IMR-90 (cell line): ENCODE results near the gene RHOT2. TPM values are rescaled to one million over a fixed set of nuclear protein-coding genes. Genes with fewer than 3 reads are reported as not detected.

Experiments
- ATAC-seq: fragments of 200-7000 bp; cut with Tn5 transposase; 2 replicates; pipeline ENCODE4 v1.9.1; 2020; ENCODE audit warnings: low read depth, mild to moderate bottlenecking, moderate library complexity
- BruUV-seq: library from RNA; stranded (reverse); fragments of 400-500 nt; replicated peaks from 2 replicates; lab custom pipeline; 2021; lab: Mats Ljungman, UMichigan
- CTCF ChIA-PET: fragments of 300-600 bp; formaldehyde crosslinking; extraction: SDS; loops from one replicate; lab custom pipeline; 2021; ENCODE audit warnings: antibody characterized with exemption; lab: Yijun Ruan, JAX
- POLR2A ChIA-PET: fragments of 300-600 bp; sonication (Branson Sonifier 250); formaldehyde crosslinking; loops from one replicate; lab custom pipeline; 2022; ENCODE audit warnings: antibody characterized with exemption; ENCODE audit not compliant: unreplicated experiment; lab: Charles Lee
- DNase-seq: peaks from one replicate; pipeline ENCODE4 v3.0.0; 2013
- H2AFZ ChIP-seq: replicated peaks from 2 replicates; pipeline ENCODE3; 2013; ENCODE audit warnings: low read length, mild to moderate bottlenecking; ENCODE audit not compliant: poor library complexity
- H2AK5ac ChIP-seq: 2 replicates; pipeline ENCODE4 v1.6.1; 2013; ENCODE audit warnings: low read depth, low read length, inconsistent platforms
- H2AK9ac ChIP-seq: replicated peaks from 2 replicates; pipeline ENCODE3; 2013; ENCODE audit warnings: mild to moderate bottlenecking, low read depth, low read length, moderate library complexity; ENCODE audit not compliant: poor library complexity
- H2BK120ac ChIP-seq: 2 replicates; pipeline ENCODE4 v1.6.1; 2013; ENCODE audit warnings: low read depth, low read length, inconsistent platforms
- H2BK15ac ChIP-seq: 3 replicates; pipeline ENCODE4 v1.6.1; 2013; ENCODE audit warnings: low read depth, low read length, inconsistent platforms
- H2BK20ac ChIP-seq: 2 replicates; pipeline ENCODE4 v1.6.1; 2013; ENCODE audit warnings: low read depth, mild to moderate bottlenecking, inconsistent platforms, low read length, moderate library complexity
- H2BK5ac ChIP-seq: 2 replicates; pipeline ENCODE4 v1.6.1; 2013; ENCODE audit warnings: mild to moderate bottlenecking, low read depth, low read length, inconsistent platforms; ENCODE audit not compliant: poor library complexity, severe bottlenecking
- H3K14ac ChIP-seq: replicated peaks from 2 replicates; pipeline ENCODE4 v1.6.1; 2013; ENCODE audit warnings: low read depth, low read length, inconsistent platforms
- H3K18ac ChIP-seq: 2 replicates; pipeline ENCODE4 v1.6.1; 2013; ENCODE audit warnings: low read depth, low read length, control low read depth
- H3K23ac ChIP-seq: 2 replicates; pipeline ENCODE4 v1.6.1; 2013; ENCODE audit warnings: low read depth, low read length, inconsistent platforms
- H3K27ac ChIP-seq: 2 replicates; pipeline ENCODE4 v1.5.1; 2013; ENCODE audit warnings: mild to moderate bottlenecking, control low read depth, low read length; ENCODE audit not compliant: insufficient read depth
- H3K27me3 ChIP-seq: 2 replicates; pipeline ENCODE4 v1.6.1; 2013; ENCODE audit warnings: low read length; ENCODE audit not compliant: control insufficient read depth, insufficient read depth
- H3K36me3 ChIP-seq: 2 replicates; pipeline ENCODE4 v1.6.1; 2013; ENCODE audit warnings: low read length, mixed read lengths; ENCODE audit not compliant: control insufficient read depth, insufficient read depth
- H3K4ac ChIP-seq: 2 replicates; pipeline ENCODE4 v1.6.1; 2013; ENCODE audit warnings: low read depth, low read length, inconsistent platforms
- H3K4me1 ChIP-seq: 2 replicates; pipeline ENCODE4 v1.6.1; 2013; ENCODE audit warnings: low read length, mixed read lengths; ENCODE audit not compliant: control insufficient read depth, insufficient read depth
- H3K4me2 ChIP-seq: 2 replicates; pipeline ENCODE4 v1.6.1; 2013; ENCODE audit warnings: low read depth, mild to moderate bottlenecking, control low read depth, low read length, moderate library complexity
- H3K4me3 ChIP-seq: 2 replicates; pipeline ENCODE4 v1.5.1; 2013; ENCODE audit warnings: low read depth, mild to moderate bottlenecking, control low read depth, low read length, moderate library complexity; ENCODE audit not compliant: insufficient read depth
- H3K56ac ChIP-seq: 2 replicates; pipeline ENCODE4 v1.6.1; 2013; ENCODE audit warnings: low read length, inconsistent platforms; ENCODE audit not compliant: insufficient read depth; ENCODE audit errors: extremely low read depth
- H3K79me1 ChIP-seq, 2 experiments: 2 replicates each; pipeline ENCODE4 v1.6.1; 2013; ENCODE audit warnings: low read length in 2 of 2, inconsistent platforms in 1 of 2, low read depth in 1 of 2
- H3K9ac ChIP-seq: 2 replicates; pipeline ENCODE4 v1.6.1; 2013; ENCODE audit warnings: low read depth, low read length, control low read depth
- H3K9me1 ChIP-seq: 2 replicates; pipeline ENCODE4 v1.6.1; 2013; ENCODE audit warnings: low read length, inconsistent platforms; ENCODE audit not compliant: insufficient read depth
- H3K9me3 ChIP-seq: 2 replicates; pipeline ENCODE4 v1.6.1; 2013; ENCODE audit warnings: low read length; ENCODE audit not compliant: control insufficient read depth, insufficient read depth
- H4K20me1 ChIP-seq: 2 replicates; pipeline ENCODE4 v1.6.1; 2013; ENCODE audit warnings: low read length, inconsistent platforms; ENCODE audit not compliant: insufficient read depth
- H4K5ac ChIP-seq: 2 replicates; pipeline ENCODE4 v1.6.1; 2013; ENCODE audit warnings: mild to moderate bottlenecking, low read depth, low read length, control low read depth
- H4K8ac ChIP-seq, 2 experiments: 2 replicates each; pipeline ENCODE4 v1.6.1; 2013; ENCODE audit warnings: low read depth in 2 of 2, low read length in 2 of 2, control low read depth in 1 of 2, inconsistent platforms in 1 of 2
- H4K91ac ChIP-seq: 2 replicates; pipeline ENCODE4 v1.6.1; 2013; ENCODE audit warnings: low read depth, low read length, inconsistent platforms; ENCODE audit not compliant: insufficient read depth
- CEBPB ChIP-seq: IDR thresholded peaks from 2 replicates; pipeline ENCODE4 v1.6.1; 2012; ENCODE audit warnings: low read depth, low read length, improper control_type of control experiment
- MAFK ChIP-seq: IDR thresholded peaks from 2 replicates; pipeline ENCODE4 v1.6.1; 2012; ENCODE audit warnings: low read depth, low read length, improper control_type of control experiment
- MAZ ChIP-seq: IDR thresholded peaks from 2 replicates; pipeline ENCODE4 v1.6.1; 2012; ENCODE audit warnings: low read depth, mild to moderate bottlenecking, low read length, improper control_type of control experiment, moderate library complexity, borderline replicate concordance
- RCOR1 ChIP-seq: IDR thresholded peaks from 2 replicates; pipeline ENCODE4 v1.6.1; 2012; ENCODE audit warnings: mild to moderate bottlenecking, low read length, improper control_type of control experiment; ENCODE audit not compliant: insufficient replicate concordance
- RFX5 ChIP-seq: IDR thresholded peaks from 2 replicates; pipeline ENCODE4 v1.8.0; 2012; ENCODE audit warnings: low read depth, mild to moderate bottlenecking, low read length, moderate library complexity
- WGBS, 2 experiments: methylation state at CpG; one replicate each; pipeline versions ENCODE4 v1.1.5 to v1.1.7; 2013; ENCODE audit warnings: missing lambda C conversion rate in 2 of 2; ENCODE audit not compliant: insufficient read length in 1 of 2; ENCODE audit errors: extremely low coverage in 2 of 2; 5-methylcytosine and 5-hydroxymethylcytosine counted together
- dilution Hi-C: fragments of 300-500 bp; cut with HindIII; formaldehyde crosslinking; loops from one replicate; pipeline ENCODE4 v1.14.3; 2018; ENCODE audit warnings: low sequenced_read_pairs; ENCODE audit not compliant: unreplicated experiment
- in situ Hi-C: fragments of 300-500 bp; cut with MboI; formaldehyde crosslinking; loops from 3 replicates; pipeline ENCODE4 v1.14.3; 2019; ENCODE audit warnings: low sequenced_read_pairs, inconsistent platforms, mixed read lengths
- intact Hi-C: fragments of 100-400 bp; cut with micrococcal nuclease; formaldehyde crosslinking; loops from 2 replicates; pipeline ENCODE4 v1.10.0; 2022
- polyA plus RNA-seq, 3 experiments: library from polyadenylated mRNA; depleted of rRNA; stranded (reverse); fragments of >200 nt; gene quantifications; 2 replicates each; pipeline ENCODE4 v1.2.3, GENCODE V29; 2012; ENCODE audit warnings: low replicate concordance in 1 of 3
- total RNA-seq: library from RNA; depleted of rRNA; stranded (reverse); fragments of >200 nt; gene quantifications from 2 replicates; pipeline ENCODE4 v1.2.3, GENCODE V29; 2012

The RHOT2 gene
- total and polyA plus RNA-seq, 2 of the 4 experiments (the other 2 are of a cell fraction), result 20.3 to 181 TPM

- TF ChIP-seq CEBPB (no peak), RFX5 (no peak), MAFK (no peak), RCOR1 (no peak), MAZ (no peak)
Measured at GRCh38 chr16:718389-718788, 50.5 kb downstream of the RHOT2 start (continued).

- Histone ChIP-seq H3K27ac (no peak overlapping the region), H2AK5ac (no peak overlapping the region; the same call in 1 of the 2 replicates), H3K23ac (no peak overlapping the region), H3K27me3 (no peaks in the 10 kb centered on the region), H3K4ac (no peak overlapping the region), H2BK20ac (no peak overlapping the region), H3K9me1 (no peaks in the 10 kb centered on the region), H3K56ac (no peak overlapping the region), H3K18ac (no peak overlapping the region), H2AK9ac (peak overlapping the region; percentile 42), H3K4me3 (no peak overlapping the region), H3K4me1 (peaks cover 21% of the 10 kb centered on the region), H2BK120ac (no peak overlapping the region), H2AFZ (peak overlapping the region; percentile 43), H2BK5ac (no peak overlapping the region), H2BK15ac (no peak overlapping the region), H3K4me2 (no peak overlapping the region), H4K20me1 (peaks cover 7% of the 10 kb centered on the region), H3K36me3 (peaks cover 1% of the 10 kb centered on the region; the same call in 1 of the 2 replicates), H4K8ac (no peak overlapping the region), H3K9me3 (no peaks in the 10 kb centered on the region), H4K91ac (no peak overlapping the region), H4K5ac (no peak overlapping the region), H3K14ac (no peak overlapping the region), H3K79me1 (peaks cover 13 to 23% of the 10 kb centered on the region in 2 experiments), H3K9ac (no peak overlapping the region)
- WGBS, 2 experiments, result 86% methylated on average over 5 of the region's 6 CpGs; no CpG with 5 or more reads in 1 of the 2 experiments
- no TSS peak for BruUV-seq
- ChIA-PET POLR2A (no interaction called here), CTCF (interaction anchor here (0.6 kb wide), 1 partner anchor 9 kb away, joined by 3 read pairs; no protein-coding TSS in a partner anchor)
- in situ Hi-C loops (loop anchor here (25.0 kb wide), 1 partner anchor 343 kb away; the partner anchor contains the start of gene SSTR5), intact Hi-C loops (no loop called here), dilution Hi-C loops (no loop called here)
- DNase-seq (no peak), ATAC-seq (no peak)
- TF ChIP-seq MAZ (no peak), MAFK (no peak)
Measured at GRCh38 chr16:718922-719321, 51.0 kb downstream of the RHOT2 start.
